NCI-H2171 treated with DMSO at 0.1 percent for 48 hours (cell line): Measurements from ENCODE around the gene FHIT.

Experiments
- DNase-seq: peaks from one replicate; lab custom pipeline; 2025; lab: John Stamatoyannopoulos, UW

Gene FHIT

DNA sequence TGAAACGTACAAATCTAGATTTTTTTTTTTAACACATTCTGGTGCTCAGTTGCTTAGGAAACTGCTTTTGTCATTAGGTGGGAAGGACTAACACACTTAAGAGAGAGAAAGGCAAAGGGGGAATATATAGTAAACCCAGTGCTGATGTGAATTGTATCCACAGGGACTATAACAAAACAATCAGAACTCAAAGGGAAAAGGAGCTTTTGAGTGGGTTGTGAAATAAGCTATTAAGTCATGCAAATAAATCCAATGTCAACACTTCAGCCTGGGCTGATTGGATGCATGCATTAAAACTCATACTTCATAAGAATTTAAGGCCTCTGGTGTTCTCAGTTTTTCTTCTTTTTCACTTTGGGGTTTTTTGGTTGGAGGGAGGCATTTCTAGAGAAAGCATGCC is 628.9 kb downstream of the FHIT start:
- DNase-seq = no peak

DNA sequence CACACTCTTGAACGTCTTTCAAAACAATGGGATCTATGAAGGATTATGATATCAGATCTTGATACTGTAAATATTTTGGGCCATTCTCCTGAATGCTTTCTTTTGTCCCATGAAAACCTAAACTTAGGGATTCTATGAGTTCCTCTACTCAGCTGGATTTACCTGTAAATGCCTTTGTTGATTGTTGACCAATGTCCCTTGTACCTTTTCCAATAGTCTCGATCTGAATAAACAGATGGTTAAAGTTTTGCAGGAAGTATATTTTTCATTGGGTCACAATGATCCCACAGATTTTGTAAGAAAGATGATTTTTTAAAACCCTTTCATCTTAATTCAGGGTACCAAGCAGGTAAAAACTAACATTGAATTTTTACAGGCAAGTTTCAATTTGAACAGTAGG is 634.1 kb downstream of the FHIT start:
- DNase-seq = no peak

DNA sequence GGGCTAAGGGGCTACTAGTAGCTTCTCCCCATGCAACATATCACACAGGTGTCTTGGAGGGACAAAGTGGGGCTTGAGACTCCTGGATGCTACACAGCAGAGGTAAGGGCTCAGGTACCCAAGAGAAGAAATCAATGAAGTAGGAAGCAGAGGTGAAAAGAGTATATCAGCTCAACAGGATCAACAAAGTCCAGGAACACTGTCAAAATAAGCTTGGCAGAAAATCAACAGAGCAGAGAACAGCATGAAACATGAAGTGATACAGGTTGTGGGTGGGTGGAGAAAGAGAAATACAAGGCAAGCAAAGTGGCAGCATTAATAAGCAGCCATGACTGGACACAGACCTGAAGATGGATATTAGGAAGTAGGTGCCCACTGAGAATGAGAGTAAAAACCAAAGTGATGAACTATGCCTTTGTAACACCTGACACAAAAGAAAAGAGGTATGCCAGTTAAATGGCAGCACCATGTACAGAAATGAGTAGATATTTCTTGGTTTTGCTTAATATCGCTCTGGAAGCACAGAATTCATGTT is 637.4 kb downstream of the FHIT start:
- no peak for DNase-seq

DNA sequence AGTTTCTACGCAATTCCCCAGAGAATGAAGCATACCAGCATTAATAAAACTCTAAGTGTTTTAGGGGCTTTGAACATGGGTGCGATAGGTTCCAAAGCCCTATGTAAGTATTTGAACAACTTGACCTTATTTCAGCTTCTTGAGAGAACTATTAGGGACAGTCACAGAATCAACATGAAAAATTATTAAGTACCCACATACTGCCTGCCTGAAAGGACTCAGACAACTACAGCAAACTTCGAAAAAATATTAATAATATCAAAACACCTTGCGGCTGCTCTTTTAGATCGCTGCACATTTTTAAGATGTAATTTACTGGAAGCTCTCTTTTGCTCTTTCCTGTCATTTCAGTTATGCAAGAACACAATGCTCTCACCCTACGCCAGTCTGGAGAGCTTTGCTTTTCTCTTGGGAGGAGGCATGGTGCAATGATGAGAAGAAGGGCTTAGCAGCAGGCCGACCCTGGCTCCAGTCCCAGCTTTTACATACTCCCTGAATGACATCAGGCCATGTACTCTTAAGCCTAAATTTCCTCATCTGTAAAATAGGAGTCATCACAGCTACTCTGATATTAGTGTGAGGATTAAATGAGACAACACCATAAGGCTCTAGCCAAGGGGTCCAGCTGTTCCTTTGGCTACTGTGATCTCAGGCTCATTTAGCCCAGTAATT is 640.7 kb downstream of the FHIT start:
- DNase-seq = peak; percentile 17

DNA sequence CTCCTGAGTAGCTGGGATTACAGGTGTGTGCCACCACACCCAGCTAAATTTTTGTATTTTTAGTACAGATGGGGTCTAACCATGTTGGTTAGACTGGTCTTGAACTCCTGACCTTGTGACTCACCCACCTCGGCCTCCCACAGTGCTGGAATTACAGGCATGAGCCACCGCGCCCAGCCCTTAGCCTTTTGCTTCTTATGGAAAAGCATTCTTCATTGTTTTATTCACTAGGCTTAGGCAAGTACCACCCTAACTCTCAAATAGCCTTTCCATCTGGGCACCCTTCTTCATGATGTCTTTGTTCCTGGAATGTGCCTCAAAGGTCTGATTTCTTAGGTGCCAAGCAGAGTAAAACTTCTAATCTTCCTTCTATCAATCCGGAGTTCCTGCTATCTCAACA is 641.8 kb downstream of the FHIT start:
- no peak for DNase-seq

DNA sequence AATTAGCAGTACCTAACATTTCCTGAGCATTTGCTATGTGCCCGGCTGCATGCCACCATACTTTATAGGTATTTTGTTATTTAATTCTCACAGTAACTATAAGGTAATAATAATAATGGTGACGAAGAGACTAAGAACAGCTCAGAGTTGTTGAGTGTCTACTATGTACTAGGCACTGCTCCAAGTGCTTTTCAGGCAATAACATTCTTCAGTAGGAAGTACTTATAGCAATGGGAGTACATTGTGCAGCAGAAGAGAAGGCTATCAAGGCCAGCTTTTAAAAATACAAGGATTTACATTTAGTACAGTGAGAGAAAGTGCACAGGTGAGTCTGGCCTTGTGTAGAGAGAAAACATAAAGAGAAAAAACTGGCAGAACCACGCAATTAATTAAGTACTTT is 647.4 kb downstream of the FHIT start:
- DNase-seq = no peak

DNA sequence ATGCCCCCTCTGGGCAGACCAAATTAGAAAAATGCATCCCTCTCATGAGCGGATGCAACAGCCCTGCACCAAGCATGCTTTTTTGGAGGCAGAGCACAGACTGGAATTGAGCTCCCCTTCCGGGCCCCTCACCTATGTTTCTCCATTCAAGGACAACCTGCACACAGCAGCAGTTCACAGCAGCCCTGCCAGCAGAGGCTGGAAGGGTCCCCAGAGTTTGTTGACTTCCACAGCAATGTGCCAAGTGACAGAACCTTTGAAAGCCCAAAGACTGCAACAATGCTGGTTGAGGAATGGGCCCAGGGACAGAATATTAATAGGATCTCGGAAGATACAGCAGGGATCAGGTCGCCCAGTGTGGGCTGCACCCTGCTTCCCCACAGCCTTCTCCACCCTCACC is 650.4 kb downstream of the FHIT start:
- no peak for DNase-seq

DNA sequence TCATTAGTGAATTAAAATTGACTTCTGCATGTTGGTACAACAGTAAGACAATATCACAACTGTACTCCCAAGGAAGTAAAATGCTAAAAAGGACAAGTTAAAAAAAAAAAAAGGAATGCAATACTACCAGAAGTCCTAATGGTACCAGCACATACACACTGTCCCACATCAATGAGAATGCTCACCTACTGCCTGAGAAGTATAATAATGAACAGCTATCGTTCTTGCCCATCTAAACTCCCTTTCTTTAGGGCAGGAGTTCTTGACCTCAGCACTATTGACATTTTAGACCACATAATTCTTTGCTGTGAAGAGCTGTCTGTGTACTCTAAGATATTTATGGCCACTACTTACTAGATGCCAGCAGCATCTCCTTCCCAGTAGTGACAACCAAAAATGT is 651.7 kb downstream of the FHIT start:
- no peak for DNase-seq

DNA sequence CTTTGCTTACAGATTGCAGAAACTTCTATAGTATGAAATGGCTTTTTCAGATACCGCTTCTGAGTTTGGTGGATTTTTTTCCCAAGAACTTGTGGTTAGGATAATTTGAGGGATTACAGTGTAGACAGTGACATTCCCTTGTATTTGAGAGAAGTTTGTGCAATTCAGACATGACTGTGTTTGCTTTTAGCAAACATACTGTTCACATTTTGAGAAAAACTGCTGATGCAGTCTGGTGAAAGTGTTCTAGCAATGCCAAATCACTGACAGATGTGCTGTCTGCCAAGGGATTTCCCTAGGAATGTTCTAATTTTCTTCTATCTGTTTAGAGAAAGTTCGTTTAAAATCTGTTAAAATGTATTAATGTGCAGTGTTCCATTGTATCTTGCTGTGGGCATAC is 652.6 kb downstream of the FHIT start:
- DNase-seq = no peak

DNA sequence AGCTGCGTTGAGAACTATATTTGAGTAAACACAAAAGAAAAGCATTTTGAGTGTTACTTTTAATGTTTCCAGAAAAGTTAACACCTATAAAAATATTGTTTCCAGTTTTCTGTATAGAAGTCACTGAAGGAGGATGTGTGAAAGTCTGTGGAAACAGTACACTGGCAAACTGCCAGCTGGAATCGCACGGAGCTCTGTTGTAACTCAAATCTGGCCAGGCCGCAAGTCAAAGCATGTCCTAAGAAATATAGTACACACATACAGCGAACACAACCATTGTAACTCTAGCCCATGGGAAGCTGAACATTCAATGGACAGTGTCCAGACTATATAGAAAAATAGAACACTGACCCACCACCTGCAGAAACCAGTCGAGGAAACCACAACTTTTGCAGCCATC is 657.2 kb downstream of the FHIT start:
- DNase-seq = peak; percentile 51

DNA sequence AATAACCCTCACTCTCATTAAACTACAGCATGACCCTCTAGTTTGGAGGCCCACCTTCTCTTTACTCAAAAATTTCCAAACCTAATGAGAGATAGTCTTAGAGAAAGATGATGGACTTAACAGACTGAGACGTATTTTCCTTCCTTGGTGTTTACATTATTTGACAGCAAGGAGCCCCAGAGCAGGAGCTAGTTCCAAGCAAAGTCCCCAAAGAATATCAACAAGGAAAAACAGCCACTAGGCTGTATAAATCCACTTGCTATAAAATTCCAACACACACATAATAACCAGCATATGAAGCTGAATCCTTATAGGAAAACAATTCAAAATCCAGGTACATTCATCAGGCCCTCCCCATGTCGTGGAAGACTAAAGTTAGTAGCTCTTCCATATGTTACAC is 660.0 kb downstream of the FHIT start:
- no peak for DNase-seq

DNA sequence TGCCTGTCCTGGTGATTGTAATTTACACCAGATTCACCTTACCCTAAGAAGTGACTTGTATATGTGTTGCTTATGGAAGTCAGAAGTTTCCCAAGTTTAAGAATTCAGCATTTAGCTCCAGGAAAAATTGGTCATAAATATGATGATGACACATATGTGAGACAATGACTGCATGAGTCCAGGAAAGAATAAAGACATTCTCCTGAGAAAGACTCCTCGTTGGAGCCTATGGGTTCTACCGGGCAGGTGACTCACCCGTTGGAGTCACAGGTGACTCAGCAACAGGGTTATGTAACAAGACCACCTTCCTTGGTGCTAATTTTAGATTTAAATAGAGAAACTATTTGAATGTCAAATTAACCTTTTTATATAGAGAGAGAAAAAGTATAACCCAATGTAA is 662.4 kb downstream of the FHIT start:
- DNase-seq = no peak

DNA sequence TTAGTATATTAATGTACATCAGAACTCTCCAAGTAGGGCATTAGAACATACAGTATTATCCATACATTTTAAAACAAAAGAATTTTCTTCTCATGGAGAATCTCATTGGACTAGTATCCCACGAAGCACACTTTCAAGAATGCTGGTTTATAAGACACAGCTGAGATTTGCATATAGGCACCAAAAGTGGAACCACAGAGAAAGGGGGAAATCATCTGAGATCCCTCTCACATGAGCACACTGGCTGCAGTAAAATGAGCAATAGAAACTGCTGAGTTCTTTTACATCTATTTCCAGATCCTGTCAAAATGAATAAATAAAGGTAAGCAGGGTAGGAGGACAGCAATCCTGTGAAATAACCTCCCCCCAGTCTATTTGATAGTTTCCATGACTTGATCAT is 665.3 kb downstream of the FHIT start:
- no peak for DNase-seq

DNA sequence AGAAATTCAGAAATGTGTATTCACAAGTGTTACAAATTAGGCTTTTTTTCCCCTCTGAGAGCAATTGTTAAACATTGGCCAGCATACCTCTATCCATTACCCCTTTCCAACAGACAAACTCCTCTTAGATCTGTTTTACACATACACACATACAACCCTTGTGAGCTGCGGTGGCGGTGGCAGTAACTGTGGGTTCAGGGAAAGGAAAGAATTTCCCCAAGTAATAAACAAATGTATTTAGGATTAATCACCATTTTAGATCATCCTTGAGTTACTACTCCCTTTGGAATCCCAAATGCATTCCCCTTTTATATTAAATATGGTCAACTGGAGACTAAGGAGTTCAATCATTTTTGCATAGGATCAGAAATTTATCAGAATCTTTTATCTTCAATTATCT is 667.0 kb downstream of the FHIT start:
- DNase-seq = no peak

DNA sequence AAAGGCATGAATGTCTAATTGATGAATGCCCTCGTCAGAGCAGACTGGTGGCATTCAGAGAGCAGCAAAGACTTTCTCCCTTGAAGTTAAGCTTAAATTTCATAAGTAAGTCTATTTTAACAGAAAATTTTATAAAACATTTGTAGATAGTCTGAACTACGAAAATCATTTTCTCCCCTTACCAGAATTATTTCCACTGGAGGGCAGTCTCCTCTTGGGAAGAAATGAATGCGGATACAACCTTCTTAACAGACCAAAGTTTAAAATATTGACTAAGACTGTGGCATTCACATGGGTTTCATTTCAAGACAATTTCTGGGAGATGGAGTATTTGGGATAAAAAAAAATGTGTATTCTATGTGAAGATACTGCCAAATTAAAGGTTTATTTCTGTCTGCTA is 669.0 kb downstream of the FHIT start:
- DNase-seq = no peak

DNA sequence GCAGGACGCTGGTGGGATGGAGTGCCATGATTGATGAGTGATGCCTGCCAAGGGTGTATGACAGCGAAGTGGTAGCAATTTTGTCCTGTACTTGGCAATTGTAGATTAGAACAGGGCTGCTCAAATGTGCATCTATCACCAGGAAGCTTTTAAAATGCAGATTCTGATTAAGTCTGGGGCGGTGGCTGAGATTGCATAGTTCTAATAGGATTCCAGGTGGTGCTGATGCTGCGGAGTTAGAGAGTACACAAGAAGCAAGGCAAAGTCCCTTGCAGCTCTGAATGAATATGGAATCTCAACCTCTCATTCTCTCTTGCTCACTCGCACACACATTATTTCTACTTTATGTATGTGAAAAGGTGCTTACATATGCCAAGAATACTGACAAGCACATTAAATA is 670.4 kb downstream of the FHIT start:
- DNase-seq = no peak

DNA sequence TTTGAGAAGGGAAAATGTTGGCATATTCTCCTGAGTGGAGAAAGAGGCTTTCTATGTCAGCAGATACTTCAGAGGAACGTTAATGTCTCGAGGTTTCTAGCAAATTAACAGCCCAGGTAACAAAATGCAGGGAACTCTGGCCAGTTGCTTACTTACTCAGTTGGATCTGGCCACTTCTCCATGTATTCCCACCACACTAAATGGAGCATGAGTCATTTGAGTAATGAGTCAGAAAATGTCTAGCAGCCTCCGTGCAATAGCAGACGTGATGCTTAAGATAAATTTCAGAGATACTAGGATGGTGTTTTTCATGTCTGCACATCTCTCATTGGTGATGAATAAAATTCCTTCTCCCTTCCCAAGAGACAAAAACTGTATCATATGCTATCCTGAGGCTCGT is 671.5 kb downstream of the FHIT start:
- DNase-seq = no peak

DNA sequence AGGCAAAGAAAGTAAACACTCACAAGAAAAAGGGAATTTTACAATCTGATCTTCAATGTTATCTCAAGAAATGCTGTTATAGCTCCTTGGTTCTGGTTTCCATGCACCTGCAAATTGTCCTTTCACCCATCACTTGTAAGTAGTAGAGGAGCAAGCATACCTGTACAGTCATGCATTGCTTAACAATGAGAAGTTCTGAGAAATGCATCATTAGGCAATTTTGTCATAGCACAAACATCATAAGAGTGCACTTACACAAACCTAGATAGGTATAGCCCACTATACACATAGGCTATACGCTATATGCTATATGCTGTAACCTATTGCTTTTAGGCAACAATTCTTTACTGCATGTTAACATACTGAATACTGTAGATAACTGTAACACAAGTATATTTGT is 672.3 kb downstream of the FHIT start:
- DNase-seq = no peak

DNA sequence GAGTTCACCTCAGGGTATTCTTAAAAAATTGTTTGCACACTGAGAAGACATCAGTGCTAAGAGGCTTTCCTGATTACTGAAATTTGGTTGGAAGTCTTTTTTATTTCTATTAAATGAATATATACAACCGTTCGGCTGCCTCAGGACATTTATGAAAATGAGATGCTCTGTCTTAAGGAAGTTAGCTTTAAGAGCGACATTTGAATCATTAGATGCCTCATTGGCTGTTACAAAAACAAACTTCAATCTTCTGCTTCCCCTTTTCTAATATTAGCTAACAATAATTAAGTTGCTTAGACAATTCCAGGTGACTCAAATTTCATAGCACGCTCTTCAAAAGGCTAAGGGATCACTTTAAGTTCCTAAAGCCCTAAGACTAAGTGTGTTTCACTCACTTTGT is 673.7 kb downstream of the FHIT start:
- no peak for DNase-seq

DNA sequence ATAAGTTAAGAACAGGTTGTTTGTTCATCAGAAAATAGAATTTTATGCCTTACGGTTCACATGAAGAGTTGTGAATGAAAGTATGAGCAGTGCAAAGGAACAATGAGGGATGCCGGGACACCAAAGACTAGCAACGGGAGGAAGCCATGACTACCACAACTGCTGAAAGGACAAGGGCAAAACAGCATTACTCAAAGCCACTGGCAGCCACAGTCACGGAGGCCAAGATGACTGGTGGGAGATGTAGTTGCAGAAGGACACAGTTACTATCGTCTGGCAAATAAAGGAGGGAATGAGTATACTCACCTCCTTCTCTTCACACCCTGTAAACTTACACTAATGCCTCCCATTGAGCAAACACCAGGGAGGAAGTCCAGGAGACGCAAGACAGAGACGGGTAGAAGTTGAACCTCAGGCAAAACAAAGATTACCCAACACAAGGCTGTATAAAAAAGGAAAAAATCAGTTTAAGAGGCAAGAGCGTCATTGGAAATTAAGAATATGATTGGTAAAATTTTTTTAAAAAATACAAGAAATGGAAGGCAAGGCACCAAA is 675.5 kb downstream of the FHIT start:
- DNase-seq = no peak

DNA sequence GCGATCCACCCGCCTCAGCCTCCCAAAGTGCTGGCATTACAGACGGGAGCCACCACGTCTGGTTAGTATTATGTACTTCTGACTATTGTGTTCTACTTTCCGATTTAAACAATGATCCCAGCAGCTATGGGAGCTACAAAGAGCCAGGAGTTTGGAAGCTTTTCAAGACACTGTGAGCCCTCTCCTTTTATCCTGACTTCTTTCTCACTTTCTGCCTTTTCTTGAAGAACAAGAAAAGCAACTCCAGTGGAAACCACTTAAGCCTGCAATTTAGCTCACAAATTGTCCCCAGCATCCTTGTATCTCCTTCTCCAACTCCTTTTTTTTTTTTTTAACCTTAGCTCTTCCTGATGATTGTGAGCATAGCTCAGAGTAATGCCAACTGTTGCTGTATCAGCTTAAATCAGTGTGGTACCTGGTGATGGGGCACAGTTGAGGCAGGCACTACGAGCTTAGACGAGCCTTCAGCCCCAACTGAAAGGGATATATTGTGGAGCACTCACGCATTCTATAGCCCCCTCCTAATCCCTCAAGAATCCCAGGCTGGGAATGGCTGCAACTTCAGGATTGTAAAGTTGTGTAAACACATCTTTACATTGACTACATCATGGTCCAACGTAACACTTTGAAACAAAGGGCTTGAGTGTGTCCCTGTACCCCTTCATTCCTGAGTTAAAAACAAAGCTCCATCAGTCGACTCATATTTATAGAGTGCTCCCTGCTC is 677.0 kb downstream of the FHIT start:
- DNase-seq = no peak

DNA sequence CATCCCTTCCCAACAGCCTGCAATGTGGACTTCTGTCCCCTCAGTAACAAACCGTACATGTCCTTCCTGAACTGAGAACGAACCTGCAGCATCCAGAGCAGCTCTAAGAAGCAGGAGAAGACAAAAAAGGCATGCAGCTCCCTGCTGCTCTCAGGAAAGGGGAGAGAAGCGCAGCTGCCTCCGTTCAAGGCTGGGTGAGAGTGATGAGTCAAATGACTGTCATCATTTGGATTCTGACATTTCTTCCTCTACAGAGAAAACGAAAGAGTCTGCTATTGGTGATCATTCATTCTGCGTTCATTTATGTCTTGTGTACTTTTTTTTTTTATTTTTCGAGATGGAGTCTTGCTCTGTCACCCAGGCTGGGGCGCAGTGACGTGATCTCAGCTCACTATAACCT is 677.8 kb downstream of the FHIT start:
- no peak for DNase-seq

DNA sequence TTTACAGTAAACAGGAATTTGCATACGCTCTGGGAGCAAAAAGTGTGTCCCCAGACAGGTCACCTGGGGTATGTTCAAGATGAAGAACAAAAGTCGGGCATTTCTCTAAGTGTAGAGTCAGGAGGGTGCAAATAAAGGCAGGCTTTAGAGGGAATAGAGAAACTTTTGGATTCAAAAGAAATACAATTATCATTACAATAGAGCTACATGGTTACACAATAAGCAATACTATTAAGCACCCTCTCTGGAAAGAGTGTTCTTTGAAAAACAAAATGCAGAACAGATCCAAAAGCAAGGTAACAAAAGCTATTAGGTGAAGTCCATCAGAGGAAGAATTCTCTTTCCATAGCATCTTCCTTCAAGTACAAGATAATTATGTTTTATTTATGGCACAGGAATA is 679.7 kb downstream of the FHIT start:
- no peak for DNase-seq

DNA sequence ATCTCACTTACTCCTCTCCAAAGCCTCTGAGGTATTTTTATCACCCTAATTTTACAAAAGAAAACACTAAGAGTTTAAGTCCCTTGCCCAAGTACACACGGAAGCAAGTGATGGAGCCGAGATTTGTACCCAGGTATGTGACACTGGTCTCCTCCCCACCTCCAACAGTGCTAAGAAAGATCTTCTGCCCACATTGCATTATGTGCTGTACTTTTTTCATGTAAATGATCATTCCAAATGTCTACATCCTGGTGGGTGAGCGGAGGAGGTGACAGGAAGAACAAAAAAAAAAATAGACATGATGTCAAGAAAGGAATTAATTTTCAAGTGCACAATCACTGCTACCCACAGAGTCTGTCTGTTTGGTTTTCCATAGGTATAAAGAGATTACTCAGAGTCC is 694.1 kb downstream of the FHIT start:
- no peak for DNase-seq
